ENCODE results near the gene POLR1H.
"Not testable (repeated sequence)": the region's sequence is repeated elsewhere in the genome, so short reads cannot be mapped to it uniquely, and the experiment has no call there.

Gene POLR1H, protein sequence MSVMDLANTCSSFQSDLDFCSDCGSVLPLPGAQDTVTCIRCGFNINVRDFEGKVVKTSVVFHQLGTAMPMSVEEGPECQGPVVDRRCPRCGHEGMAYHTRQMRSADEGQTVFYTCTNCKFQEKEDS

GRCh38 chr6:30061092-30061857, at the start of gene POLR1H:
Gene POLR1H, plus strand, starts transcription at chr6:30061265. Its CDS starts 260 bp downstream, at chr6:30061525.
- peak; percentile 59 for DNase-seq (ENCODE audit: low read depth)

DNA sequence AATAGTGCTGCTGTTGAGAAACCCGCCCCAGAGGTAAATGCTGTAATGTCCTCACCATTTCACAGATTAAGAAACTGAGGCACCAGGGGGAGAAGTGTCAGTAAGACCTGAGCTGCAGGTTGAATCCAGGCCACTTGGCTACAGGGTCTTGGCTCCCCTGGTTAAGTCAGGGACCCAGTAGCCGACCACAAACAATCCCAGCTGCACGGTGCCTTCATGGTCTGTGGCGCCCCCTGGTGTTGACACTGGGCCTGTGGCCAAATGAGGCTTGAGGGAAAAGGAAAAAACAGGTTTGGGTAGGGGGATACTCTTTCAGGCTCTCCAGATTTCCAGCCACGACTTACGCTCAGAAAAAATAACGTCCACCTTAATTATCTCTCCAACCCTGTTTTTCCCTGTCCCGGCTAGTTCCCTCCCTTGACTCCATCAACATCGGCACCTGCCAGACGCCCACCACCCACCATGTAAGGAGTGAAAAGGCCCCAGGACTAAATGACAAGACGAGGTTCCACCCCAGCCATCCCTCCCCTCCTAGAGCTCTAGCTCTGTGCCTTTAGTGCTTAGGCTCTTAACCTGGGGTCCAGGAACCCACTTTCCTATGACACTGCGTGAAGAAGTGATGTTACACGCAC, 47.7 kb upstream of the POLR1H start:
- DNase-seq (ENCODE audit: low read depth) = peak; percentile 21

GRCh38 chr6:30019819-30020218, 41.2 kb upstream of the POLR1H start:
- no peak for DNase-seq (ENCODE audit: low read depth)

GRCh38 chr6:30020626-30021025, 40.4 kb upstream of the POLR1H start:
- DNase-seq (ENCODE audit: low read depth) = no peak

- no peak for DNase-seq (ENCODE audit: low read depth)
Measured at GRCh38 chr6:30022189-30022588, 38.9 kb upstream of the POLR1H start.

DNA sequence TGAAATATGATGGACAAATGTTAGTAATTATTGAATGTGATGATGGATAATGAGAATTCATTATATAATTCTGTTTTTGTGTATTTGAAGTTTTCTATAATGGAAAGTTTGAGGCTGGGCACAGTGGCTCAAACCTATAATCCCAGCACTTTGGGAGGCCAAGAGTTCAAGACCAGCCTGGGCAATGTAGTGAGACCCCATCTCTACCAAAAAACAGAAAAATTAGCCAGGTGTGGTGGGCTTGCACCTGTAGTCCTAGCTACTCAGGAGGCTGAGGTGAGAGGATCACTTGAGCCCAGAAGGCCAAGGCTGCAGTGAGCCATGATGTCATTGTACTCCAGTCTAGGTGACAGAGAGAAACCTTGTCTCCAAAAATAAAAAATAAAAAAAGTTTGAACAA, 38.4 kb upstream of the POLR1H start:
- DNase-seq (ENCODE audit: low read depth) = not testable (repeated sequence)

- DNase-seq (ENCODE audit: low read depth) = no peak
Measured at GRCh38 chr6:30025186-30025585, 35.9 kb upstream of the POLR1H start.

DNA sequence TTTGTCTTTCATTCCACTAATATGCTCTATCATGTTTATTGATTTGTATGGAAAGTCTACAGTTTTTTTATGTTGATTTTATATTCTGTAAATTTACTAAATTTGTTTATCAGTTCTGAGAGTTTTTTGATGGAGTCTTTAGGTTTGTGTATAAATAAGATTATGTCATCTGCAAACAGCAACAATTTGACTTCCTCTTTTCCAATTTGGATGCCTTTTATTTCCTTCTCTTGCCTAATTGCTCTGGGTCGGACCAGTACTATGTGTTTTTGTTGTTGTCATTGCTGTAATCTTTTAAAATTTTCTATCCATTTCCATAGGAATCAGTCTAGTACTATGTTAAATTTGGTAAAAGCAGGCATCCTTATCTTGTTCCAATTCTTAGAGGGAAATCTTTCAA, 31.5 kb upstream of the POLR1H start:
- DNase-seq (ENCODE audit: low read depth) = no peak

- no peak for DNase-seq (ENCODE audit: low read depth)
Measured at GRCh38 chr6:30031381-30031780, 29.7 kb upstream of the POLR1H start.

DNA sequence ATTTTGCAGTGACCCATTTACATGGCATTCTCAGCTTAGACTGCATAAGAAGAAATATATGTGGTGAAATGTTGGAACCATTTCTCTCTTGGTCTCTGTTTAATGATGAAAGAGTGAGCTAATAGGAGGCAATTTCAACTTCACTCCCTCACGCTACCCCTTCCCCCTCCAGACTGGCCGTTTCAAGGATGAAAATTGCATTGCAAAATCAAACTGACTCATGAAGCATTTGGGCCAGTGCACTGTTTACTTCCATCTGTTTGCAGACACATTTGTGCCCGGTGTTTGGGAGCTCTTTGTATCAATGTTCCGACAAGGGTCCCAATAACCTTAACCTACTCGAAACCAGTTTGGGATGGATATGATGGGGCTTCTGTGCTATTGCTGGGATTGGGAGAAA, 27.6 kb upstream of the POLR1H start:
- not testable (repeated sequence) for DNase-seq (ENCODE audit: low read depth)

- no peak for DNase-seq (ENCODE audit: low read depth)
Measured at GRCh38 chr6:30035784-30036183, 25.3 kb upstream of the POLR1H start.

- DNase-seq (ENCODE audit: low read depth) = no peak
Measured at GRCh38 chr6:30037182-30037788, 23.8 kb upstream of the POLR1H start.

GRCh38 chr6:30041221-30041620, 19.8 kb upstream of the POLR1H start:
- no peak for DNase-seq (ENCODE audit: low read depth)

- no peak for DNase-seq (ENCODE audit: low read depth)
Measured at GRCh38 chr6:30041821-30042220, 19.2 kb upstream of the POLR1H start.

GRCh38 chr6:30042476-30042875, 18.6 kb upstream of the POLR1H start:
- no peak for DNase-seq (ENCODE audit: low read depth)

- no peak for DNase-seq (ENCODE audit: low read depth)
Measured at GRCh38 chr6:30042914-30043313, 18.2 kb upstream of the POLR1H start.

GRCh38 chr6:30043744-30044143, 17.3 kb upstream of the POLR1H start:
- no peak for DNase-seq (ENCODE audit: low read depth)

- no peak for DNase-seq (ENCODE audit: low read depth)
Measured at GRCh38 chr6:30044630-30045029, 16.4 kb upstream of the POLR1H start.

- DNase-seq (ENCODE audit: low read depth) = no peak
Measured at GRCh38 chr6:30047220-30047619, 13.8 kb upstream of the POLR1H start.

- DNase-seq (ENCODE audit: low read depth) = no peak
Measured at GRCh38 chr6:30053682-30054081, 7.4 kb upstream of the POLR1H start.

DNA sequence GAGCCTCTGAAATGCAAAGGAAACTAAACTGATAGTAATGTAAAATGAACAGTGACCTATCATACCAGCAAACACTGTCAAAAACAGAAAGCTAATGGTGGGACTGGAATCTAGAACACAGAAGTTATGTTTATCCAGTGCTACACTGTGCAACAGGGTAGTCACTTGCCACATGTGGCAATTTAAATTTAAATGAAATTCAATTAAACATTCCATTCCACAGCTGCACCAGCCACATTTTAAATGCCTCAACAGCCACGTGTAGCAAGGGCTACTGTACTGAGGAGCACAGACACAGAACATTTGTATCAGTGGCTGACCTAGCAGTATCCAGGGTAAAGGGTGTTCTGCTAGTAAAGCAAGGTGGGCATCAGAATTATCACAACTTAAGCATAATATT, 5.6 kb upstream of the POLR1H start:
- no peak for DNase-seq (ENCODE audit: low read depth)

DNA sequence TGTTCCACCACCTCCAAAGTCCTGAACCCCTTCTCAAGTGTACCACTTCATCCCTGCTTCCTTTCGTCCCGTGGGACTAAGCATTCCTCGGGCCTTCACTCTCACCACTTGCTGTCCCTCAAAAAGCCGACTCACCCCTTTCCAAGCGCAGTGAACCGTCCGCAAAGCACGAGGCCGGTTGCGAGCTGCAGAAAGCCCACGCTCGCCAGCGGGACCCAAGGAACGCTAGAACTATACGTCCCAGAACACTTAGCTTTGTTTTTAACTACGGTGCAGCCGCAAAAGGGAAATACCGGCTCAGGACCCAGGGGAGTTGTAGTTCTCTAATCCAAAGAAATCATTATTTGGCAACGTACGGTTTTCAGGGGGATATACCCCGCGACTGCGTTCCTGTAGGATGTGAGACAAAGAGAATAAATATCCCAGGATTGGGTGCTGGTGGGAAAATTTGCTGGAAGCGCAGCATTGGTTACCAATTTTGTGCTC, 416 bp upstream of the POLR1H start:
- DNase-seq (ENCODE audit: low read depth) = no peak
